Stomach (tissue), 9 donors: ENCODE data around the gene MOV10L1. TPM values are rescaled to one million over a fixed set of nuclear protein-coding genes. Genes with fewer than 3 reads are reported as not detected.
A peak's percentile ranks its signal among the peaks of the same experiment; 100 is the strongest.

ENCODE experiments used
- DNase-seq, 2 donors: peaks; one replicate each; pipeline versions ENCODE4 v3.0.0 to v3.0.0-alpha.2; 2013 to 2019
- H3K27ac ChIP-seq, 5 donors: fragments of 200-600 bp in 4 of 5; sonication (generic) in 4 of 5; one replicate each; pipeline ENCODE4 v1.5.1; 2013 to 2019; ENCODE audit warnings: mild to moderate bottlenecking in 1 of 5, moderate library complexity in 1 of 5
- H3K27me3 ChIP-seq, 3 donors: fragments of 200-600 bp; sonication (generic); one replicate each; pipeline ENCODE4 v1.5.1; 2017 to 2019; ENCODE audit warnings: mixed run types in 1 of 3
- H3K36me3 ChIP-seq, 4 donors: fragments of 200-600 bp; sonication (generic); 1 replicate in 3 of 4; 2 replicates in 1 of 4; pipeline ENCODE4 v1.5.1; 2016 to 2019
- H3K4me1 ChIP-seq, 4 donors: fragments of 200-600 bp; sonication (generic); one replicate each; pipeline ENCODE4 v1.5.1; 2016 to 2019
- H3K4me3 ChIP-seq, 4 donors: fragments of 200-600 bp; sonication (generic) in 3 of 4; one replicate each; pipeline ENCODE4 v1.5.1; 2016 to 2019; ENCODE audit warnings: mild to moderate bottlenecking in 1 of 4
- H3K9me3 ChIP-seq, 4 donors: fragments of 200-600 bp; sonication (generic); one replicate each; pipeline ENCODE4 v1.5.1; 2016 to 2019
- EP300 ChIP-seq: sonication (generic); formaldehyde crosslinking; IDR thresholded peaks from one replicate; pipeline ENCODE4 v1.6.1; 2017; ENCODE audit warnings: antibody characterized with exemption
- POLR2A ChIP-seq, 4 donors: fragments of 450-650 bp; IDR thresholded peaks; one replicate each; pipeline ENCODE4 v1.6.1; 2016; ENCODE audit warnings: antibody characterized with exemption in 4 of 4, control low read depth in 2 of 4, mild to moderate bottlenecking in 1 of 4, moderate library complexity in 1 of 4
- POLR2AphosphoS5 ChIP-seq, 3 donors: sonication (generic); formaldehyde crosslinking; IDR thresholded peaks; one replicate each; pipeline ENCODE4 v1.6.1; 2016; ENCODE audit warnings: antibody characterized with exemption in 3 of 3
- WGBS, 5 donors: extraction: QIAGEN DNeasy Blood & Tissue Kit in 3 of 5; methylation state at CpG; one replicate each; pipeline versions ENCODE4 v1.1.5 to v1.1.7; 2013 to 2018; 5-methylcytosine and 5-hydroxymethylcytosine counted together
- intact Hi-C: fragments of 100-400 bp; cut with DNase I; formaldehyde crosslinking; loops from one replicate; pipeline ENCODE4 v1.15.1; 2023; ENCODE audit warnings: low total_unique reads
- polyA plus RNA-seq, 3 donors: library from polyadenylated mRNA; stranded (reverse); fragments of 200-250 nt; gene quantifications; one replicate each; pipeline ENCODE4 v1.2.3, GENCODE V29; 2013
- total RNA-seq, 5 donors: library from RNA; depleted of rRNA; stranded (reverse); fragments of >200 nt; gene quantifications; one replicate each; pipeline versions ENCODE4 v1.1.0 to v1.2.3, GENCODE V29; 2014 to 2016
- TF ChIP-seq, protein P1 (sequence below), 7 experiments: fragments of 450-650 bp in 4 of 7; fragments of 200-600 bp in 3 of 7; sonication (generic) in 3 of 7; IDR thresholded peaks; one replicate each; pipeline ENCODE4 v1.5.1; 2016 to 2019; ENCODE audit warnings: antibody characterized with exemption in 7 of 7, control low read depth in 2 of 7, mild to moderate bottlenecking in 1 of 7
- donor health status: healthy with polysubstance abuse.
- donor health status: Bipolar disorder and iron deficiency.
- donor health status: healthy.

Gene MOV10L1
- total and polyA plus RNA-seq, 8 donors = 0.12 to 2.8 (median 0.46) TPM; not detected in 3

DNA sequence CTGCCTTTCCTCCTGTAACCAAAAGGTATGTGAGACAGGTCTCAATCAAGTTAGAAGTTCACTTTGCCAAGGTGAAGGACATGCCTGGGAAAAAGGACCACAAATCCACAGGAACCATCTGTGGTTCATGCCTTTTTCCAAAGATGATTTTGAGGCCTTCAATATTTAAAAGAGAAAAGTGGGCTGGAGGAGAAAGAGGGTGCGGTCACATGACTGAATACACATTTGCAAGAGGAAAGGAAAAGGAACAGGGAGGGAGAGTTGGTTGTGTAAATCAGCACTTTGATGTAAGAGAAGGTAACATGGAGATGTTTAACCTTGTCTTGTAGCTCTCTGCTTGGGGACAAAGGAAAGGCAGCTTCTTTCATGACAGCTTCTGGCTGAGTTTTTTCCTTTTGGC is 21.2 kb downstream of the MOV10L1 start:
- no peaks in the 10 kb centered on the region for H3K9me3 ChIP-seq
- no peaks in the 10 kb centered on the region for H3K36me3 ChIP-seq
- H3K4me1 ChIP-seq = peaks cover 0 to 13% (median 3%) of the 10 kb centered on the region in 4 donors
- no peak overlapping the region for H3K4me3 ChIP-seq
- H3K27me3 ChIP-seq = peaks cover 0 to 48% (median 12%) of the 10 kb centered on the region in 3 donors
- H3K27ac ChIP-seq = no peak overlapping the region
- no peak for DNase-seq
- intact Hi-C loops = no loop called here
- TF ChIP-seq POLR2A (IDR thresholded peaks at IDR 0.05) (no peak), EP300 (no peak), POLR2AphosphoS5 (IDR thresholded peaks at IDR 0.05) (no peak)
- TF ChIP-seq, protein P1, sequence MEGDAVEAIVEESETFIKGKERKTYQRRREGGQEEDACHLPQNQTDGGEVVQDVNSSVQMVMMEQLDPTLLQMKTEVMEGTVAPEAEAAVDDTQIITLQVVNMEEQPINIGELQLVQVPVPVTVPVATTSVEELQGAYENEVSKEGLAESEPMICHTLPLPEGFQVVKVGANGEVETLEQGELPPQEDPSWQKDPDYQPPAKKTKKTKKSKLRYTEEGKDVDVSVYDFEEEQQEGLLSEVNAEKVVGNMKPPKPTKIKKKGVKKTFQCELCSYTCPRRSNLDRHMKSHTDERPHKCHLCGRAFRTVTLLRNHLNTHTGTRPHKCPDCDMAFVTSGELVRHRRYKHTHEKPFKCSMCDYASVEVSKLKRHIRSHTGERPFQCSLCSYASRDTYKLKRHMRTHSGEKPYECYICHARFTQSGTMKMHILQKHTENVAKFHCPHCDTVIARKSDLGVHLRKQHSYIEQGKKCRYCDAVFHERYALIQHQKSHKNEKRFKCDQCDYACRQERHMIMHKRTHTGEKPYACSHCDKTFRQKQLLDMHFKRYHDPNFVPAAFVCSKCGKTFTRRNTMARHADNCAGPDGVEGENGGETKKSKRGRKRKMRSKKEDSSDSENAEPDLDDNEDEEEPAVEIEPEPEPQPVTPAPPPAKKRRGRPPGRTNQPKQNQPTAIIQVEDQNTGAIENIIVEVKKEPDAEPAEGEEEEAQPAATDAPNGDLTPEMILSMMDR (IDR thresholded peaks at IDR 0.05) = no peak
- 81 to 97% (median 94%) methylated on average over 1 of the region's 1 CpG for WGBS, 5 donors

- Histone ChIP-seq H3K9me3 (no peaks in the 10 kb centered on the region), H3K4me3 (no peak overlapping the region), H3K27ac (no peak overlapping the region), H3K36me3 (no peaks in the 10 kb centered on the region), H3K4me1 (peaks cover 0 to 13% (median 3%) of the 10 kb centered on the region in 4 donors), H3K27me3 (peaks cover 0 to 48% (median 12%) of the 10 kb centered on the region in 3 donors)
- 58 to 64% (median 60%) methylated on average over 25 to 28 of the region's 28 CpGs for WGBS, 5 donors
- TF ChIP-seq POLR2AphosphoS5 (IDR thresholded peaks at IDR 0.05) = no peak
- TF ChIP-seq, protein P1 (IDR thresholded peaks at IDR 0.05) = no peak
- TF ChIP-seq POLR2A (IDR thresholded peaks at IDR 0.05) = no peak
- no peak for TF ChIP-seq EP300
- intact Hi-C loops = no loop called here
- peak in 1 of 2 donors; percentile 60 for DNase-seq
These were observed 22.6 kb downstream of the MOV10L1 start for GRCh38 chr22:50112151-50113118.

DNA sequence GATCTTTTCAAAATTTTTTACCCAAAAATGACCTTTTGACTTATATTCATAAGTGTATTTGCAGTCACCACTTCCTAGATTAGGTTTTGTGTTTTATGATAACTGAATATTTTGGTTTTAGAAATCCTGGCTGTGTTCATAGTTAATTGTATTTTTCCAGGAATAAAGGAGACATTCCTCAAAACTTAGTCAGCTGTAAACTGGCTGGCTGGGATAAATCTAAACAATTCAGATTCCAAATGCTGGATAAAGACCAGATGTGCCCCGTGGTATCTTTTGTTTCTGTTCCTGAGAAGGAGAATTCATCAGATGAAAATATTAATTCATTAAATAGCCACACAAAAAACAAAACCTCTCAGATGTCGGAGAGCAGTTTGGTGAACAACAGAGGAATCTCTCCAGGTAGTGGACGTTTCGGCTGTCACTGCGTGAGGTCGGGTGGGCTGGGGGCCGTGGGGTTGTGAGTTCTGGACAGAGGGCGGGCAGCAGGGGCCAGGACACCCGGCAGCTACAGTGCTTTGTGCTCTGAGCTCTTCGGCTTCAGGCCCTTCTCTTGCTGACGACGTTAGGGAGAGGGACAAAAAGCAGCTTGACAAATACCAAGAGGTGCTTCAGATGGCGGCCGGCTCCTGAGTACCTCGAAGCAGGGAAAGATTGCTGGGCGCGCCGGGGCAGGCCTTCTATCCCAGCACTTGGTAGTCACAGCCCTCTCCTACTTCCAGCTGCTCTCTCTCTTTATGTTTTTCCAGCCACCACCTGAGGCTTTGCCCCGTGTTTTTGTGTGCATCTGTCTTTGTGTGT is 24.6 kb downstream of the MOV10L1 start:
- WGBS, 5 donors = 41 to 49% (median 47%) methylated on average over 18 to 19 of the region's 19 CpGs
- Histone ChIP-seq H3K27ac (peak overlapping the region in 2 of 5 donors; percentile 8), H3K4me1 (peaks cover 0 to 24% (median 7%) of the 10 kb centered on the region in 4 donors), H3K9me3 (no peaks in the 10 kb centered on the region), H3K27me3 (peaks cover 0 to 43% (median 12%) of the 10 kb centered on the region in 3 donors), H3K36me3 (no peaks in the 10 kb centered on the region), H3K4me3 (peak overlapping the region in 1 of 4 donors; percentile 9)
- TF ChIP-seq, protein P1 (IDR thresholded peaks at IDR 0.05) = no peak
- TF ChIP-seq POLR2AphosphoS5 (IDR thresholded peaks at IDR 0.05) = no peak
- no peak for TF ChIP-seq EP300
- intact Hi-C loops = no loop called here
- DNase-seq = peak in 1 of 2 donors; percentile 62

DNA sequence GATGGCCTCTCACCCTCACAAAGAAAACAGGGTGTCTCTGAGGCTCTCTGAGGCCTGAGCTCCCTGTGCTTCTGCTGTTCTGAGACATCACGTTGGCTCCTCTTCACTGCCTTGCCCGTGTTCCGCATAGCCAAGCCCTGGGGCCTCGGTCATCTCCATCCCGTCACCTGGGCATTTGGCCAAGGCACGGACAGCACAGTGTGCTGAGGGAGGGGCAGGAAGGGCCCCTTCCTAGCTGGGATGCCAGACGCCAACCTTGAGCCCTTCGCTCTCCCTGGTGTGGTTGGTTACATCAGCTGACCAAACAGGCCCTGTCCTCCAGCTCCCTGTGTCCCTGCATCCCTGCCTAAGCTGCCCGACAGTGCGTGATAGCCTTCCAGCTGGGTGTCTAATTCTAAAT is 25.9 kb downstream of the MOV10L1 start:
- peaks cover 0 to 43% (median 12%) of the 10 kb centered on the region in 3 donors for H3K27me3 ChIP-seq
- intact Hi-C loops = no loop called here
- peak in 1 of 2 donors; percentile 40 for DNase-seq
- H3K27ac ChIP-seq = no peak overlapping the region
- H3K9me3 ChIP-seq = no peaks in the 10 kb centered on the region
- peaks cover 0 to 31% (median 7%) of the 10 kb centered on the region in 4 donors for H3K4me1 ChIP-seq
- H3K36me3 ChIP-seq = no peaks in the 10 kb centered on the region
- H3K4me3 ChIP-seq = no peak overlapping the region
- 63 to 74% (median 71%) methylated on average over 9 to 10 of the region's 10 CpGs for WGBS, 5 donors
- TF ChIP-seq POLR2A (IDR thresholded peaks at IDR 0.05) (no peak), EP300 (no peak), POLR2AphosphoS5 (IDR thresholded peaks at IDR 0.05) (no peak)
- TF ChIP-seq, protein P1 (IDR thresholded peaks at IDR 0.05) = no peak
